Endothelial cell (in vitro differentiated cells): Measurements from ENCODE around the gene ZNF652. TPM values are rescaled to one million over a fixed set of nuclear protein-coding genes. Genes with fewer than 3 reads are reported as not detected.
A peak's percentile ranks its signal among the peaks of the same experiment; 100 is the strongest.

Experiments used
- DNase-seq: peaks from one replicate; pipeline ENCODE4 v3.0.0; 2021; ENCODE audit warnings: low spot score
- H3K27ac Mint-ChIP-seq: one replicate; pipeline ENCODE4 v1.8.0; 2021; ENCODE audit warnings: mixed read lengths, inconsistent platforms; ENCODE audit not compliant: unreplicated experiment
- H3K27me3 Mint-ChIP-seq: one replicate; pipeline ENCODE4 v1.8.0; 2021; ENCODE audit warnings: mild to moderate bottlenecking, moderate library complexity, mixed read lengths, inconsistent platforms; ENCODE audit not compliant: unreplicated experiment
- H3K36me3 Mint-ChIP-seq: one replicate; pipeline ENCODE4 v1.8.0; 2021; ENCODE audit warnings: mild to moderate bottlenecking, low read depth, mixed read lengths, inconsistent platforms; ENCODE audit not compliant: unreplicated experiment
- H3K4me1 Mint-ChIP-seq: one replicate; pipeline ENCODE4 v1.8.0; 2021; ENCODE audit warnings: mild to moderate bottlenecking, mixed read lengths, inconsistent platforms; ENCODE audit not compliant: unreplicated experiment
- H3K4me3 Mint-ChIP-seq: one replicate; pipeline ENCODE4 v1.8.0; 2021; ENCODE audit warnings: mild to moderate bottlenecking, mixed read lengths, inconsistent platforms; ENCODE audit not compliant: unreplicated experiment
- H3K9me3 Mint-ChIP-seq: one replicate; pipeline ENCODE4 v1.8.0; 2021; ENCODE audit warnings: mixed read lengths, inconsistent platforms; ENCODE audit not compliant: unreplicated experiment
- CTCF ChIP-seq: fragments of 200-600 bp; sonication (generic); IDR thresholded peaks from one replicate; pipeline ENCODE4 v1.5.0; 2021; ENCODE audit warnings: antibody characterized with exemption; ENCODE audit not compliant: unreplicated experiment
- total RNA-seq: library from RNA; stranded (reverse); fragmentation: NEBNext Ultra II Directional; extraction: Animal tissue kit (Norgen Biotek cat#: 25700); gene quantifications from one replicate; pipeline ENCODE4 v1.2.1, GENCODE V29; 2021; ENCODE audit not compliant: unreplicated experiment

The ZNF652 gene
- total RNA-seq, 1 donor from 2014 or later, result 36.0 TPM

GRCh38 chr17:49359990-49360795 is 1.9 kb downstream of the ZNF652 start:
- peak overlapping the region; percentile 87 for H3K27ac Mint-ChIP-seq
- peaks cover 2% of the 10 kb centered on the region for H3K27me3 Mint-ChIP-seq
- H3K36me3 Mint-ChIP-seq, result no peaks in the 10 kb centered on the region
- TF ChIP-seq CTCF, result no peak
- peaks cover 20% of the 10 kb centered on the region for H3K4me1 Mint-ChIP-seq
- no peaks in the 10 kb centered on the region for H3K9me3 Mint-ChIP-seq
- no peak for DNase-seq
- H3K4me3 Mint-ChIP-seq, result peak overlapping the region; percentile 98

- Mint-ChIP-seq H3K27ac (no peak overlapping the region), H3K27me3 (peaks cover 2% of the 10 kb centered on the region), H3K36me3 (no peaks in the 10 kb centered on the region), H3K9me3 (no peaks in the 10 kb centered on the region), H3K4me1 (peaks cover 20% of the 10 kb centered on the region), H3K4me3 (no peak overlapping the region)
- TF ChIP-seq CTCF, result no peak
- DNase-seq, result no peak
These were observed 3.3 kb downstream of the ZNF652 start for GRCh38 chr17:49358641-49359247.

GRCh38 chr17:49357516-49357915 is 4.5 kb downstream of the ZNF652 start:
- no peak overlapping the region for H3K4me3 Mint-ChIP-seq
- no peak overlapping the region for H3K27ac Mint-ChIP-seq
- no peak for DNase-seq
- no peak for TF ChIP-seq CTCF
- H3K9me3 Mint-ChIP-seq, result no peaks in the 10 kb centered on the region
- no peaks in the 10 kb centered on the region for H3K27me3 Mint-ChIP-seq
- H3K36me3 Mint-ChIP-seq, result peaks cover 4% of the 10 kb centered on the region
- H3K4me1 Mint-ChIP-seq, result peaks cover 16% of the 10 kb centered on the region

- no peak for TF ChIP-seq CTCF
- Mint-ChIP-seq H3K4me3 (no peak overlapping the region), H3K9me3 (no peaks in the 10 kb centered on the region), H3K27me3 (no peaks in the 10 kb centered on the region), H3K36me3 (peaks cover 4% of the 10 kb centered on the region), H3K27ac (no peak overlapping the region), H3K4me1 (peaks cover 15% of the 10 kb centered on the region)
- no peak for DNase-seq
These were observed 5.7 kb downstream of the ZNF652 start for GRCh38 chr17:49356320-49356719.

GRCh38 chr17:49353607-49354006 is 8.4 kb downstream of the ZNF652 start:
- no peak overlapping the region for H3K27ac Mint-ChIP-seq
- no peak for TF ChIP-seq CTCF
- H3K4me3 Mint-ChIP-seq, result no peak overlapping the region
- peaks cover 4% of the 10 kb centered on the region for H3K36me3 Mint-ChIP-seq
- DNase-seq, result no peak
- no peaks in the 10 kb centered on the region for H3K4me1 Mint-ChIP-seq
- H3K27me3 Mint-ChIP-seq, result no peaks in the 10 kb centered on the region
- no peaks in the 10 kb centered on the region for H3K9me3 Mint-ChIP-seq
